ENCODE measurements around the gene GOPC.

The GOPC gene

DNA sequence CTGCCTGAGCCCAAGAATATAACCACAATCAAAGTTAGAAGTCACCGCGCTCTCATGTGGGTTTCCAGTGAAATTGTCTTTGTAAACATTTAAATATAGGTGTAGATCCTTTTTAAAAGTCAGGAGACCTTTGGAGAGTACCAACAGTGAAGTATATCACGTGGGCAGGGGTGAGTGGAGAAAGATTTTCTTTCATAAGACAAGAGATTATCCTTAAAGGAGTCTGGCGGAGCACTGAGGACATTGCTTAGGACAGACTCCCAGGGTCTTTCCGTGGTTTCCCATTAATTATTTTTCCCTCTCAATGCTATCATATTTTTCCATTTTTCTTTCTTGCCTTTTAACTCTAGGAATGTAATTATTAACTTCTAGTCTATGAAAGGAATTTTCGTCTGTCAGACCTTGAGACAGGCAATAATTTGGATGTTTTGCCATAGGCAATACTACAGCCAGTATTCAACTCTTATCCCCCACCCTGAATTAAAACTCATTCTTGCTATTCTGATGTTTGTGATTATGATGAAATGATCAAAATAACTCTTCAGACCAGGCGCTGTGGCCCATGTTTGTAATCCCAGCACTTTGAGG is 88.4 kb downstream of the GOPC start:
- no peak for DNase-seq (ENCODE audit: low spot score)

DNA sequence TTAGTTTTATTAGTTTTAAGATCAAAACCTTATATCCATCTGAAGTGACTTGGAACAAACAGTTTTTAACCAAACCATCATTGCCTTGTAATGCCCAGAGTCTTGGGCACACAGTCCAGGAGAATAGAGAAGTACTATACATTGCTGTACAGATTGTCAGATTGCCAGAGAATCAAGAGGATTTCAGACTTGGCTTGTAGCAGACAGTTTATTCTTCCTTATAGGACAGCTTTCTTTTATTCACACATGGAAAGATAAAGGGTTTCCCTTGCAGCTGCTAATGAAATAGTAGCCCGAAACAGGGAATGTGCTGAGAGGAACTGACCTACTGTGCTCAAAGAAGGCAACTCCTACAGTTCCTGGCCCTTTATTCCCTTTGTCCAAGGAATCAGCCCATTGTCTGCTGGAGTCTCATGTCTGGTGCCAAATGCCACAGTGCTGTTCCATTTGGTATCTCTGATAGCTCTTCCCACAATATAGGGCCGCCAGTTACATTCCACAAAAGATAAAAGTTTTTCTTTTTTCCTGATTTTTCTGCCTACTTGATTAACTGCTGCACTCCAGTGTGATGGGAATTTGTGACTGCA is 89.2 kb downstream of the GOPC start:
- no peak for DNase-seq (ENCODE audit: low spot score)

DNA sequence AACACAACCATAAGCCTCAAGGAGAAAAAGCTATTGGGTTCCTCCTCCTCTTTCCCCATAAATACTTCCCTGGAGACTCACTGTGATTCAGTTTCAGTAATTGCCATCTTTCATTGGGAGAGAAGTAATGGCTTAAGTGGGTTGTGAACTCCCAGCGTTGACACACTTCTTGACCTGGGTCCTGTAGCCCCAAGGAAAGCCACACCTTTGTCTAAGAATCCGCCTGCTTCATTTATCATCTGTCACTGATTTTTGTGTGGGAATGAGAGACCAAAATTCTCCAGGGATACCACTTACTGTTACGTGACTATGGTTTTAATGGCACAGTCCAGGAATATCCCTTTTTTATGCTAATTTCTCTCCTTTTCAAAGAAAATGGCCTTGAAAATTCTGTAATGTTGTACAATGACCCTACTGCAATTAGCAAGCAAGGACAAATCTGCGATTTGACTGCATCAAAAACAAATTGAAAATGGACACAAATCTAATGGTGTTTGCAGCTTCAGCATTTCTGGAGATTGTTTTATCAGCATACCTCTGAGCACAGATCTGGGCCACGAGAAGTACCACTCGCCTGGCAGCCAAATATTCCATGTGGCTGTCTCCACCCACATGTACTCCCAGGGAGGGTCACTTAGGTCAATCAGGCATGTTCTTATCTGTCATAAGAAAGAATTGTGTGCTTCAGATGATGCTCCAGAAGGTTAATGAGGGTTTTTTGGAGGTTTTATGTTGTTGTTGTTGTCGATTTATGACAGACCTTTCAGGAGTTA is 90.1 kb downstream of the GOPC start:
- no peak for DNase-seq (ENCODE audit: low spot score)
